Ovary (tissue), 3 donors: Measurements from ENCODE around the gene RIMS1.

ENCODE experiments used
- CTCF ChIP-seq, 3 donors: fragments of 450-650 bp in 2 of 3; fragments of 200-600 bp in 1 of 3; IDR thresholded peaks; one replicate each; pipeline versions ENCODE4 v1.5.1 to v1.8.0; 2016 to 2022; ENCODE audit warnings: antibody characterized with exemption in 3 of 3, mild to moderate bottlenecking in 1 of 3
- POLR2A ChIP-seq: fragments of 450-650 bp; IDR thresholded peaks from one replicate; pipeline ENCODE4 v1.6.1; 2017; ENCODE audit warnings: antibody characterized with exemption, mild to moderate bottlenecking, moderate library complexity
- donor health status: DM: no; HTN: no; CAD: no.

- TF ChIP-seq CTCF (IDR thresholded peaks at IDR 0.05) (no peak), POLR2A (no peak)
These were observed 331.3 kb downstream of the RIMS1 start for GRCh38 chr6:72217626-72218025.
